ENCODE measurements around the gene PLSCR4.

DNA sequence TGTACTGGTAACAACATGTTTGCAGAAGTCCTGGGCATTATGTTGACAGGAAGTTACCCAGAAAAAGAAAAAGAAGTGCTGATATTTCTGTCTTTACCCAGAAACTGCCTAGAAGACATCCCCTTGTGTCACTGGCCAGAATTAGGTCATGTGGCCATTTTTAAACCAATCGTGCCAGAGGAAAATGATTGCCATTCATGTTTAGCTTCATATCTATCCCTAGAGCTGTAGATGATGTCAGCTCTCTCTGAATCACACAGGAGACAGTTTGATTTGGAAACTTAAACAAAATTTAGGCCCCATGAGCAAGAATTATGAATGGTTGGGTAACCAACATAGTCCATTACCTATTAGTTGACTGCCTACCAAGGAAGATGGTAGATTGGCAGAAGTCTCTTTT is 81.0 kb downstream of the PLSCR4 start:
- TF ChIP-seq, protein P1, sequence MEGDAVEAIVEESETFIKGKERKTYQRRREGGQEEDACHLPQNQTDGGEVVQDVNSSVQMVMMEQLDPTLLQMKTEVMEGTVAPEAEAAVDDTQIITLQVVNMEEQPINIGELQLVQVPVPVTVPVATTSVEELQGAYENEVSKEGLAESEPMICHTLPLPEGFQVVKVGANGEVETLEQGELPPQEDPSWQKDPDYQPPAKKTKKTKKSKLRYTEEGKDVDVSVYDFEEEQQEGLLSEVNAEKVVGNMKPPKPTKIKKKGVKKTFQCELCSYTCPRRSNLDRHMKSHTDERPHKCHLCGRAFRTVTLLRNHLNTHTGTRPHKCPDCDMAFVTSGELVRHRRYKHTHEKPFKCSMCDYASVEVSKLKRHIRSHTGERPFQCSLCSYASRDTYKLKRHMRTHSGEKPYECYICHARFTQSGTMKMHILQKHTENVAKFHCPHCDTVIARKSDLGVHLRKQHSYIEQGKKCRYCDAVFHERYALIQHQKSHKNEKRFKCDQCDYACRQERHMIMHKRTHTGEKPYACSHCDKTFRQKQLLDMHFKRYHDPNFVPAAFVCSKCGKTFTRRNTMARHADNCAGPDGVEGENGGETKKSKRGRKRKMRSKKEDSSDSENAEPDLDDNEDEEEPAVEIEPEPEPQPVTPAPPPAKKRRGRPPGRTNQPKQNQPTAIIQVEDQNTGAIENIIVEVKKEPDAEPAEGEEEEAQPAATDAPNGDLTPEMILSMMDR (IDR thresholded peaks at IDR 0.05), result no peak
- no peak for TF ChIP-seq POLR2A (IDR thresholded peaks at IDR 0.05)
